RWPE1 (cell line): Measurements from ENCODE around the gene KIF5C.

Source experiments
- CTCF ChIA-PET: fragments of 350-600 bp; sonication (Branson Sonifier 250); formaldehyde crosslinking; extraction: SDS; loops from one replicate; lab custom pipeline; 2021; lab: Yijun Ruan, JAX
- POLR2A ChIA-PET: fragments of 400-600 bp; formaldehyde crosslinking; extraction: SDS; loops from one replicate; lab custom pipeline; 2020; ENCODE audit warnings: antibody characterized with exemption; ENCODE audit not compliant: low non-redundant PET; lab: Yijun Ruan, JAX
- DNase-seq: peaks from one replicate; pipeline ENCODE4 v3.0.0; 2012; ENCODE audit warnings: low spot score
- H3K27ac ChIP-seq: fragments of 450-650 bp; 2 replicates; pipeline ENCODE4 v1.5.1; 2017
- CTCF ChIP-seq: fragments of 450-650 bp; conservative IDR thresholded peaks from 2 replicates; pipeline ENCODE4 v1.5.1; 2017; ENCODE audit warnings: low read depth, mild to moderate bottlenecking

The KIF5C gene

GRCh38 chr2:149061133-149061745 lies 186.2 kb downstream of the KIF5C start:
- H3K27ac ChIP-seq = no peak overlapping the region
- TF ChIP-seq CTCF = no peak
- no peak for DNase-seq
- POLR2A ChIA-PET = no interaction called here
- CTCF ChIA-PET = interaction anchor here (0.9 kb wide), 1 partner anchor 23 kb away, joined by 5 read pairs; no protein-coding TSS in a partner anchor

GRCh38 chr2:149062531-149062930 lies 187.5 kb downstream of the KIF5C start:
- DNase-seq = no peak
- CTCF ChIA-PET = interaction anchor here (0.5 to 0.6 kb wide), 2 partner anchors 63 to 501 kb away, joined by 4 to 5 read pairs; no protein-coding TSS in a partner anchor
- POLR2A ChIA-PET = interaction anchor here (0.6 kb wide), 1 partner anchor 33 kb away, joined by 3 read pairs; no protein-coding TSS in a partner anchor
- TF ChIP-seq CTCF = no peak
- H3K27ac ChIP-seq = no peak overlapping the region

- ChIA-PET POLR2A (no interaction called here), CTCF (interaction anchor here (0.5 kb wide), 1 partner anchor 62 kb away, joined by 4 read pairs; no protein-coding TSS in a partner anchor)
- no peak for DNase-seq
- TF ChIP-seq CTCF = no peak
- H3K27ac ChIP-seq = no peak overlapping the region
These were observed 188.2 kb downstream of the KIF5C start for GRCh38 chr2:149063177-149063576.

GRCh38 chr2:149064365-149064841 lies 189.4 kb downstream of the KIF5C start:
- no peak for DNase-seq
- POLR2A ChIA-PET = no interaction called here
- no peak for TF ChIP-seq CTCF
- CTCF ChIA-PET = no interaction called here
- no peak overlapping the region for H3K27ac ChIP-seq

GRCh38 chr2:149064856-149065630 lies 190.0 kb downstream of the KIF5C start:
- H3K27ac ChIP-seq = no peak overlapping the region
- no peak for DNase-seq
- ChIA-PET CTCF (no interaction called here), POLR2A (no interaction called here)
- TF ChIP-seq CTCF = no peak

GRCh38 chr2:149068225-149068995 lies 193.4 kb downstream of the KIF5C start:
- ChIA-PET POLR2A (no interaction called here), CTCF (no interaction called here)
- no peak for DNase-seq
- H3K27ac ChIP-seq = no peak overlapping the region
- no peak for TF ChIP-seq CTCF
